Gastrocnemius medialis (tissue), 4 donors: ENCODE results near the gene GRAP2. TPM values are rescaled to one million over a fixed set of nuclear protein-coding genes. Genes with fewer than 3 reads are reported as not detected.
A peak's percentile ranks its signal among the peaks of the same experiment; 100 is the strongest.

ENCODE experiments used
- ATAC-seq, 2 donors: fragments of 150-250 bp; one replicate each; pipeline ENCODE4 v1.9.1; 2016
- DNase-seq, 2 donors: peaks; one replicate each; pipeline ENCODE4 v3.0.0-alpha.2; 2019
- H3K27ac ChIP-seq, 4 donors: fragments of 200-600 bp; sonication (generic); 1 replicate in 1 of 4; 2 replicates in 3 of 4; pipeline ENCODE4 v1.5.1; 2016 to 2018; ENCODE audit warnings: mild to moderate bottlenecking in 2 of 4, moderate library complexity in 1 of 4
- H3K27me3 ChIP-seq, 3 donors: fragments of 200-600 bp; sonication (generic) in 2 of 3; 1 replicate in 1 of 3; 2 replicates in 2 of 3; pipeline versions ENCODE4 v1.5.1 to v1.6.0; 2016 to 2019; ENCODE audit warnings: mild to moderate bottlenecking in 1 of 3, moderate library complexity in 1 of 3
- H3K36me3 ChIP-seq, 2 donors: fragments of 200-600 bp; sonication (generic) in 1 of 2; one replicate each; pipeline ENCODE4 v1.5.1; 2017 to 2018
- H3K4me1 ChIP-seq, 2 donors: fragments of 200-600 bp; sonication (generic) in 1 of 2; one replicate each; pipeline ENCODE4 v1.5.1; 2016 to 2017; ENCODE audit warnings: mild to moderate bottlenecking in 2 of 2
- H3K4me3 ChIP-seq, 4 donors: fragments of 200-600 bp; sonication (generic) in 3 of 4; 1 replicate in 1 of 4; 2 replicates in 3 of 4; pipeline ENCODE4 v1.5.1; 2016 to 2019; ENCODE audit warnings: mild to moderate bottlenecking in 2 of 4
- H3K9me3 ChIP-seq, 3 donors: fragments of 200-600 bp; sonication (generic) in 2 of 3; 1 replicate in 1 of 3; 2 replicates in 2 of 3; pipeline ENCODE4 v1.5.1; 2016 to 2019
- POLR2A ChIP-seq, 2 donors: fragments of 450-650 bp; IDR thresholded peaks; one replicate each; pipeline ENCODE4 v1.6.1; 2017; ENCODE audit warnings: antibody characterized with exemption in 2 of 2, mild to moderate bottlenecking in 2 of 2, moderate library complexity in 2 of 2
- in situ Hi-C, 4 donors: fragments of 200-750 bp; cut with MboI; loops; one replicate each; pipeline versions ENCODE4 v1.15.0 to v1.8.0; 2017; ENCODE audit warnings: low sequenced_read_pairs in 4 of 4
- intact Hi-C: fragments of 100-400 bp; cut with DNase I; formaldehyde crosslinking; loops from one replicate; pipeline ENCODE4 v1.15.1; 2023; ENCODE audit warnings: low total_unique reads
- total RNA-seq, 4 donors: library from RNA; depleted of rRNA; stranded (reverse); fragments of >200 nt; gene quantifications; one replicate each; pipeline versions ENCODE4 v1.1.0 to v1.2.3, GENCODE V29; 2016
- TF ChIP-seq, protein P1 (sequence below), 5 experiments: fragments of 450-650 bp in 3 of 5; fragments of 200-600 bp in 2 of 5; sonication (generic) in 2 of 5; IDR thresholded peaks in 4 of 5; conservative IDR thresholded peaks in 1 of 5; 1 replicate in 4 of 5; 2 replicates in 1 of 5; pipeline ENCODE4 v1.5.1; 2016 to 2019; ENCODE audit warnings: antibody characterized with exemption in 5 of 5, mild to moderate bottlenecking in 3 of 5, moderate library complexity in 3 of 5

The GRAP2 gene
- total RNA-seq, 4 donors from 2014 or later = 0.07 to 0.97 TPM; not detected in 2

DNA sequence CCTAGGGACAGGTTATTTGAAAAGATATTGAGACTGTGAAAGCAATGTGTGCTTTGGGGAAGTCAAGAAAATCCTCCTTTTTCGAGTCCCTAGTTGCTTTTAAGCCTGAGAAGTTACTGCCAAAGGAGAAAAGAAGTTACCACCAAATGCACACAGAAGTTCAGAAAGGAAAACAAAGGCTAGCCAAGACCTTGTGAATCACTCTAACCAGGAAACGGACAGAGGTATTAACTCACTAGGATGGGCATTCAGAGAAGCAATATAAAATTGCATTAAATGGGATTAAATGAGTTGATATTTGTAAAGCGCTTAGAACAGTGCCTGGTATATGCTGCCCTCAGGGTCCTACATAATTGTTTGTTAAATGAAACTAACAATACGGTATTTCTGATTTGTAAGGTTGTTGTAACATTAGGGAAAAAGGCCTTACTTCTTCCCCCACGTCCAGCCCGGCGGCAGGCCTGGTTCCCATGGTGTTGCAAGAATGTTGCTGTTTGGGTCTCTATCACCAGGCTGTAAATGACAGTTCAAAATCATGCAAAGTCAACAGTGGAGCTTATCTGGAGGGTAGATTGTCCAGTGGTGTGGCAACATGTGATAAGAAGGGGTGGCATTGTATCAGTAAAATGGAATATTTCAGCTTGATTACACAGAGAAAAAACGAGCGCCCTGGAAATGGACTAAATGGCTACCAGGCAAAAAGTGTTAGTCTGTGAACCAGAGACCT is 66.4 kb downstream of the GRAP2 start:
- intact Hi-C loops = no loop called here
- Histone ChIP-seq H3K36me3 (no peaks in the 10 kb centered on the region), H3K4me3 (no peak overlapping the region), H3K27me3 (peaks cover 8 to 14% (median 10%) of the 10 kb centered on the region in 3 donors), H3K9me3 (no peaks in the 10 kb centered on the region), H3K4me1 (peaks cover 0 to 7% of the 10 kb centered on the region in 2 donors), H3K27ac (no peak overlapping the region)
- in situ Hi-C loops = no loop called here
- no peak for DNase-seq
- ATAC-seq = no peak
- no peak for TF ChIP-seq POLR2A (IDR thresholded peaks at IDR 0.05)
- TF ChIP-seq, protein P1, sequence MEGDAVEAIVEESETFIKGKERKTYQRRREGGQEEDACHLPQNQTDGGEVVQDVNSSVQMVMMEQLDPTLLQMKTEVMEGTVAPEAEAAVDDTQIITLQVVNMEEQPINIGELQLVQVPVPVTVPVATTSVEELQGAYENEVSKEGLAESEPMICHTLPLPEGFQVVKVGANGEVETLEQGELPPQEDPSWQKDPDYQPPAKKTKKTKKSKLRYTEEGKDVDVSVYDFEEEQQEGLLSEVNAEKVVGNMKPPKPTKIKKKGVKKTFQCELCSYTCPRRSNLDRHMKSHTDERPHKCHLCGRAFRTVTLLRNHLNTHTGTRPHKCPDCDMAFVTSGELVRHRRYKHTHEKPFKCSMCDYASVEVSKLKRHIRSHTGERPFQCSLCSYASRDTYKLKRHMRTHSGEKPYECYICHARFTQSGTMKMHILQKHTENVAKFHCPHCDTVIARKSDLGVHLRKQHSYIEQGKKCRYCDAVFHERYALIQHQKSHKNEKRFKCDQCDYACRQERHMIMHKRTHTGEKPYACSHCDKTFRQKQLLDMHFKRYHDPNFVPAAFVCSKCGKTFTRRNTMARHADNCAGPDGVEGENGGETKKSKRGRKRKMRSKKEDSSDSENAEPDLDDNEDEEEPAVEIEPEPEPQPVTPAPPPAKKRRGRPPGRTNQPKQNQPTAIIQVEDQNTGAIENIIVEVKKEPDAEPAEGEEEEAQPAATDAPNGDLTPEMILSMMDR (IDR thresholded peaks at IDR 0.05 in 4 of 5, conservative IDR thresholded peaks at IDR 0.05 in 1 of 5) = no peak

DNA sequence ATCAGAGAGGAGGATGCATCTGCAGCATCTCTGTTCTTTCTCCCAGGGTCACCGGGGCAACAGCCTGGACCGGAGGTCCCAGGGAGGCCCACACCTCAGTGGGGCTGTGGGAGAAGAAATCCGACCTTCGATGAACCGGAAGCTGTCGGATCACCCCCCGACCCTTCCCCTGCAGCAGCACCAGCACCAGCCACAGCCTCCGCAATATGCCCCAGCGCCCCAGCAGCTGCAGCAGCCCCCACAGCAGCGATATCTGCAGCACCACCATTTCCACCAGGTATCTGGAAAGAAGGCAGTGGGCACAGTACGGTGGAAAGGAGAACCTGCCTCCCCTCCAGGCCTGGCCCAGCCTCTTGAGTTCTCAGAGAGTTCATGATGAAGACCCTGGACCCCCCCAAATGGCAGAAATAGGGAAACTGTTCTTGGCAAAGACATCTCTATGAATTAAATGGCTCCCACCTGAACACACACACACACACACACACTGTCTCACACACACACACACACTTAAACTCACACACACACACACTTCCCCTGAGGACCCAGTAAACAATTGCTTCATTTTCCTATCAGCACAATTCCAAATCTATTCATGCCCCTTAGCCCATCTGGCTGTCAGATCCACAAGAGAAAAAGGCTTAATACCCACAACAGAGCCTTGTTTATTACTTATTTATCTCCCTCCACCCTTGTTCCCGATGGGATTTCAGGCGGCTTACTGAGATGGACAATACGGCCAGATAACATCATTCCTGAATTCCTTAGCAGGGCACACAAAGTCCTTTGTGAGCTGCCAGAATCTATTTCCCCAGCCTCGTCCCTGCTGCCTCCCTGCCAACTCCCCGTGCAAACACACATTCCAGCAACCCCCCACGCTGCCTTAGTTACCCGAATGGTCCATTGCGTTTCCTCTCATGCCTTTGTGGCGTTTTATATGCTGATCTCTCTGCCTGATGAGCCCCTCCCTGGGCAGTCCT is 67.4 kb downstream of the GRAP2 start:
- intact Hi-C loops = no loop called here
- in situ Hi-C loops = no loop called here

DNA sequence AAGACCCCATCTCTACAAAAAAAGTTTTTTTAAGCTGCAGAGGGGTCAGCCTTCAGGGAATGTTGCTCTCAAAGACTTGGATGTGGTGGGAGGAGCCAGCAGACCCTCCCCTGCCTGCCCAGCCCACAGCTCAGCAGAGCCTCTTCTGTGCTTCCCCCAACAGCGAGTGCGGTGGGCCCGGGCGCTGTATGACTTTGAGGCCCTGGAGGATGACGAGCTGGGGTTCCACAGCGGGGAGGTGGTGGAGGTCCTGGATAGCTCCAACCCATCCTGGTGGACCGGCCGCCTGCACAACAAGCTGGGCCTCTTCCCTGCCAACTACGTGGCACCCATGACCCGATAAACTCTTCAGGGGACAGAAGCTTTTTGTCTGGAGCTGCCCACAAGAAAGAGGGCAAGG is 69.9 kb downstream of the GRAP2 start:
- Histone ChIP-seq H3K9me3 (no peaks in the 10 kb centered on the region), H3K4me3 (no peak overlapping the region), H3K36me3 (no peaks in the 10 kb centered on the region), H3K27me3 (peaks cover 12 to 18% (median 13%) of the 10 kb centered on the region in 3 donors), H3K27ac (no peak overlapping the region), H3K4me1 (peaks cover 0 to 7% of the 10 kb centered on the region in 2 donors)
- ATAC-seq (no peak), DNase-seq (no peak)
- in situ Hi-C loops (no loop called here), intact Hi-C loops (no loop called here)
- no peak for TF ChIP-seq POLR2A (IDR thresholded peaks at IDR 0.05)
- TF ChIP-seq, protein P1 (IDR thresholded peaks at IDR 0.05 in 4 of 5, conservative IDR thresholded peaks at IDR 0.05 in 1 of 5) = no peak

More for the DNA sequence above, 67.4 kb downstream of the GRAP2 start:
- Histone ChIP-seq H3K27me3 (peaks cover 8 to 15% (median 12%) of the 10 kb centered on the region in 3 donors), H3K4me3 (no peak overlapping the region), H3K4me1 (peaks cover 0 to 7% of the 10 kb centered on the region in 2 donors), H3K36me3 (no peaks in the 10 kb centered on the region), H3K9me3 (no peaks in the 10 kb centered on the region), H3K27ac (peak overlapping the region in 2 of 4 donors; percentile 37 to 43)
- peak; percentile 68 to 87 for ATAC-seq
- no peak for TF ChIP-seq POLR2A (IDR thresholded peaks at IDR 0.05)
- TF ChIP-seq, protein P1 (IDR thresholded peaks at IDR 0.05 in 4 of 5, conservative IDR thresholded peaks at IDR 0.05 in 1 of 5) = no peak
- DNase-seq = peak in 1 of 2 donors; percentile 14

DNA sequence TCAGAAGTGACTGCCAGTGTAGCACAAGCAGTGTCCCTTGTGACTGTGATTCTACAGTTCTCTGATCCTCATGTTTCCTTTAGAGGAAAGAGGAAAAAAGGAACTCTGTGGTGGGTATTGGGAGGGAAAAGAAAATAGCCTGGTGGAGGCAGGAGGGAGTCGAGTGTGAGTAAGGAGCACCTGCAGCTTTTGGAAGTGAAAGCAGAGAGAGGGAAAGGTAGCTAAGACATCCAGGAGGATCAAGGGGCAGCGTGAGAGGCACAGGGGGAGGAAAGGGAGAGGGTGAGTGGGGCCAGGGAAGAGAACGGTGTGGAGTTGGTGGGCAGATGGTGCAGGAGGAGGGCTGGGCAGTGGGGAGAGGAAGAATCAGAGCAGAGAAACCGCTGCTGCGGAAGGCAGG is 71.8 kb downstream of the GRAP2 start:
- intact Hi-C loops = no loop called here
- no peak overlapping the region for H3K4me3 ChIP-seq
- in situ Hi-C loops = no loop called here
- no peaks in the 10 kb centered on the region for H3K36me3 ChIP-seq
- TF ChIP-seq, protein P1 (IDR thresholded peaks at IDR 0.05 in 4 of 5, conservative IDR thresholded peaks at IDR 0.05 in 1 of 5) = no peak
- TF ChIP-seq POLR2A (IDR thresholded peaks at IDR 0.05) = no peak
- peaks cover 0 to 7% of the 10 kb centered on the region in 2 donors for H3K4me1 ChIP-seq
- no peak for ATAC-seq
- H3K9me3 ChIP-seq = no peaks in the 10 kb centered on the region
- H3K27me3 ChIP-seq = peaks cover 13 to 30% (median 18%) of the 10 kb centered on the region in 3 donors
- no peak for DNase-seq
- H3K27ac ChIP-seq = no peak overlapping the region
